NCI-H524 treated with DMSO at 0.1 percent for 48 hours (cell line): ENCODE measurements around the gene C2orf66.

ENCODE experiments used
- DNase-seq: peaks from one replicate; lab custom pipeline; 2025; lab: John Stamatoyannopoulos, UW

The C2orf66 gene

GRCh38 chr2:196809260-196809659 is at the start of gene C2orf66:
C2orf66 (minus strand) TSS chr2:196809355; CDS start chr2:196809336, 19 bp downstream.
- no peak for DNase-seq

GRCh38 chr2:196854629-196855028 is 45.5 kb upstream of the C2orf66 start:
- DNase-seq, result no peak

GRCh38 chr2:196853301-196854087 is 44.3 kb upstream of the C2orf66 start:
- DNase-seq, result no peak

GRCh38 chr2:196851088-196851487 is 41.9 kb upstream of the C2orf66 start:
- no peak for DNase-seq

- DNase-seq, result peak; percentile 8
Observed at GRCh38 chr2:196849895-196850294, 40.7 kb upstream of the C2orf66 start.

GRCh38 chr2:196846295-196846694 is 37.1 kb upstream of the C2orf66 start:
- DNase-seq, result no peak

GRCh38 chr2:196845371-196845770 is 36.2 kb upstream of the C2orf66 start:
- DNase-seq, result no peak

GRCh38 chr2:196840171-196840570 is 31.0 kb upstream of the C2orf66 start:
- DNase-seq, result no peak

- no peak for DNase-seq
Observed at GRCh38 chr2:196839574-196839973, 30.4 kb upstream of the C2orf66 start.

GRCh38 chr2:196836440-196836839 is 27.3 kb upstream of the C2orf66 start:
- DNase-seq, result no peak

- DNase-seq, result no peak
Observed at GRCh38 chr2:196830701-196831100, 21.5 kb upstream of the C2orf66 start.

GRCh38 chr2:196827356-196827755 is 18.2 kb upstream of the C2orf66 start:
- DNase-seq, result no peak

- no peak for DNase-seq
Observed at GRCh38 chr2:196823750-196824522, 14.8 kb upstream of the C2orf66 start.

GRCh38 chr2:196821195-196821594 is 12.0 kb upstream of the C2orf66 start:
- DNase-seq, result no peak

- DNase-seq, result peak; percentile 37
Observed at GRCh38 chr2:196808083-196808665, 981 bp downstream of the C2orf66 start.

GRCh38 chr2:196804381-196804780 is 4.8 kb downstream of the C2orf66 start:
- no peak for DNase-seq

GRCh38 chr2:196802401-196802800 is 6.8 kb downstream of the C2orf66 start:
- DNase-seq, result no peak

- no peak for DNase-seq
Observed at GRCh38 chr2:196801674-196802261, 7.4 kb downstream of the C2orf66 start.

GRCh38 chr2:196798980-196799379 is 10.2 kb downstream of the C2orf66 start:
- no peak for DNase-seq

- DNase-seq, result no peak
Observed at GRCh38 chr2:196792865-196793264, 16.3 kb downstream of the C2orf66 start.

- DNase-seq, result no peak
Observed at GRCh38 chr2:196783431-196784094, 25.6 kb downstream of the C2orf66 start.

GRCh38 chr2:196767101-196767500 is 42.1 kb downstream of the C2orf66 start:
- DNase-seq, result no peak
